Naive thymus-derived CD4-positive, alpha-beta T cell (primary cell): ENCODE results near the gene VEGFA. TPM values are rescaled to one million over a fixed set of nuclear protein-coding genes. Genes with fewer than 3 reads are reported as not detected.

ENCODE experiments used
- ATAC-seq: fragments of 150-1000 bp; cut with Tn5 transposase; 2 replicates; pipeline ENCODE4 v1.10.0; 2021; ENCODE audit warnings: mild to moderate bottlenecking, moderate library complexity
- CTCF ChIA-PET: fragments of 350-600 bp; sonication (Branson Sonifier 250); formaldehyde crosslinking; loops from one replicate; lab custom pipeline; 2021; ENCODE audit warnings: antibody characterized with exemption; lab: Charles Lee
- POLR2A ChIA-PET: fragments of 350-600 bp; sonication (Branson Sonifier 250); formaldehyde crosslinking; loops from one replicate; lab custom pipeline; 2021; ENCODE audit warnings: antibody characterized with exemption, inconsistent platforms; lab: Charles Lee
- DNase-seq, 9 donors: peaks; one replicate each; pipeline versions ENCODE4 v3.0.0 to v3.0.0-alpha.2; 2020 to 2022; ENCODE audit warnings: mixed read lengths in 1 of 9
- H3K27ac ChIP-seq: one replicate; pipeline ENCODE4 v1.7.0; 2013; ENCODE audit warnings: mild to moderate bottlenecking, low read depth, low read length, moderate library complexity
- H3K27me3 ChIP-seq, 2 donors: one replicate each; pipeline ENCODE4 v1.7.0; 2013; ENCODE audit warnings: low read length in 2 of 2, mild to moderate bottlenecking in 2 of 2, moderate library complexity in 2 of 2; ENCODE audit not compliant: control insufficient read depth in 2 of 2, insufficient read depth in 2 of 2
- H3K36me3 ChIP-seq, 3 experiments: 1 replicate in 2 of 3; 2 replicates in 1 of 3; pipeline ENCODE4 v1.7.0; 2013; ENCODE audit warnings: low read length in 3 of 3, mild to moderate bottlenecking in 3 of 3, moderate library complexity in 1 of 3; ENCODE audit not compliant: insufficient read depth in 3 of 3, control insufficient read depth in 2 of 3
- H3K4me1 ChIP-seq, 2 donors: one replicate each; pipeline ENCODE4 v1.7.0; 2013; ENCODE audit warnings: low read length in 2 of 2, mild to moderate bottlenecking in 2 of 2, moderate library complexity in 1 of 2; ENCODE audit not compliant: control insufficient read depth in 2 of 2, insufficient read depth in 2 of 2
- H3K4me3 ChIP-seq: 2 replicates; pipeline ENCODE4 v1.7.0; 2013; ENCODE audit warnings: mild to moderate bottlenecking, low read length
- H3K9me3 ChIP-seq, 3 experiments: 1 replicate in 2 of 3; 2 replicates in 1 of 3; pipeline ENCODE4 v1.7.0; 2013; ENCODE audit warnings: low read length in 3 of 3; ENCODE audit not compliant: control insufficient read depth in 2 of 3
- H3K27ac Mint-ChIP-seq, 9 donors: one replicate each; pipeline ENCODE4 v1.8.0; 2020 to 2022; ENCODE audit warnings: mixed read lengths in 9 of 9, mild to moderate bottlenecking in 8 of 9, moderate library complexity in 5 of 9, inconsistent platforms in 2 of 9
- H3K27me3 Mint-ChIP-seq, 5 donors: one replicate each; pipeline ENCODE4 v1.8.0; 2021 to 2022; ENCODE audit warnings: mixed read lengths in 5 of 5, mild to moderate bottlenecking in 1 of 5
- H3K36me3 Mint-ChIP-seq, 5 donors: one replicate each; pipeline ENCODE4 v1.8.0; 2020 to 2022; ENCODE audit warnings: mixed read lengths in 5 of 5, mild to moderate bottlenecking in 3 of 5, inconsistent platforms in 1 of 5
- H3K4me1 Mint-ChIP-seq, 7 donors: one replicate each; pipeline ENCODE4 v1.8.0; 2020 to 2022; ENCODE audit warnings: mixed read lengths in 7 of 7, mild to moderate bottlenecking in 3 of 7, inconsistent platforms in 1 of 7
- H3K4me3 Mint-ChIP-seq, 10 donors: one replicate each; pipeline ENCODE4 v1.8.0; 2020 to 2022; ENCODE audit warnings: mild to moderate bottlenecking in 10 of 10, mixed read lengths in 10 of 10, moderate library complexity in 6 of 10, inconsistent platforms in 2 of 10
- H3K9me3 Mint-ChIP-seq, 11 donors: one replicate each; pipeline ENCODE4 v1.8.0; 2020 to 2022; ENCODE audit warnings: mixed read lengths in 11 of 11, mild to moderate bottlenecking in 4 of 11, inconsistent platforms in 1 of 11, moderate library complexity in 1 of 11
- intact Hi-C, 2 donors: fragments of 100-400 bp; cut with micrococcal nuclease; formaldehyde crosslinking; loops; one replicate each; pipeline ENCODE4 v1.15.1; 2023
- polyA plus RNA-seq, 2 donors: library from polyadenylated mRNA; unstranded; fragments of 300-500 nt; fragmentation: Illumina TruSeq; gene quantifications; one replicate each; pipeline ENCODE4 v1.2.3, GENCODE V29; 2021
- total RNA-seq, 6 experiments: library from RNA in 5 of 6; stranded (reverse) in 5 of 6; gene quantifications; 1 replicate in 5 of 6; 2 replicates in 1 of 6; pipeline ENCODE4 v1.2.3 and lab custom pipeline; 2021 to 2026

VEGFA gene
- total and polyA plus RNA-seq, 7 experiments from 2014 or later = 0.26 to 72.1 (median 10.2) TPM; not detected in 1

DNA sequence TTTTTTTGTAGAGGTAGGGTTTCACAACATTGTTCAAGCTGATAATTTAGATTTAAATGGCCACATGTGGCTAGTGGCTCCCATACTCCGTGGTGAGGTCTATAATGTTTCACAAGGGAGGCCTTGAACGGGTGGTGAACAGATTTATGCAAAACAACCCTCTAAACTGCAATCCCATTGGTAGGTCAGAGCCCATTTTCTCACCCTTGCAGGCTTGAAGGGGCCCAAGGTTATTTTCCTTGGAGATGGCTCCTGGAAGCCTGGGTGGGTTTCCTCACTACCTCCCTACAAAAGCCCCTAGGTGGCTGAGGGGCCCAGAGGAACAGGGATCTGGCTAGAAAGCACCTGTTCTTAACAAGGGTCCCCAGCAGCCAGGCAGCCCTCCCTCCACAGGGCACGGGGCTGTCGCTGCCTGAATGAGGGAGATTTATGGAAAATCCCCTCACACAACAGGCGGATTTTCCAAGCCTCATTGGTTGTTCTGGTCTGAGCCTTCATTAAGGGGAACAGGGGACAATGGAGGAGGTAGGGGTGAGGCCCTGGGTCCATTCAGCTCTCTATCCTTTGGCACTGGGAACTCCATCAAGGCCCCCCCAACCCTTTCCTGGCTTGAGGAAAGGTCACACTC is 64.6 kb downstream of the VEGFA start:
- Mint-ChIP-seq H3K27me3 (peaks cover 0 to 14% (median 4%) of the 10 kb centered on the region in 5 donors), H3K27ac (no peak overlapping the region), H3K9me3 (no peaks in the 10 kb centered on the region), H3K36me3 (no peaks in the 10 kb centered on the region), H3K4me1 (no peaks in the 10 kb centered on the region), H3K4me3 (no peak overlapping the region)
- H3K36me3 ChIP-seq = no peaks in the 10 kb centered on the region
- intact Hi-C loops = loop anchor here in 1 of 2 donors (10.0 kb wide), 1 partner anchor 110 kb away; no protein-coding TSS in a partner anchor
- POLR2A ChIA-PET = no interaction called here
- ATAC-seq (no peak), DNase-seq (no peak)
- no peak overlapping the region for H3K4me3 ChIP-seq
- no peaks in the 10 kb centered on the region for H3K4me1 ChIP-seq
- H3K27me3 ChIP-seq = no peaks in the 10 kb centered on the region
- H3K9me3 ChIP-seq = no peaks in the 10 kb centered on the region
- CTCF ChIA-PET = no interaction called here
- no peak overlapping the region for H3K27ac ChIP-seq

DNA sequence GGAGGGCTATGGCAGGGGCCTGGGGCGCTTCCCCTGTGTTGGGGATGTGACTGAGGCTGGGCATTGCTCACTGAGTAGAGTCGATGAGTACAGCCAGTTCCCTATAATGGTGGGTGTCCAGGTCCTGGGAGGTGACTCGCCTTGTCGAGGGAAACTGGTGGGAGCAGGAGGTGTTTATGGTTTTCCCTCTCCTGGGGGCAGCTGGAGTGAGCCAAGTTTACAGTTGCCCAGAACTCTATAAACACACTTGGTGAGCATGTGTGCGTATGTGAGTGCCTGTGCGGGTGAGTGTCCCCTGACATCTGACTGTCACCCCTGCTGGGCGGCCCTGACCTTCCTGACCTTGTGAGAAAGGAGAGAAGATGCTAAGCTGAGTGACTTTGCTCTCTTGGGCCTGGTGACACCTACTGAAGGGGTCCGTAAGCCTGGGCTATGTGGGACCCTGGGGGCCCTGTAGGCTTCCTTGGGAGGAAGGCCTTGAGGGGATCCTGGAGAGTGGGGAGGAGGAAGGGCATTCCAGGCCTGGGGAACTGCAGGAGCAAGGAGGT is 65.9 kb downstream of the VEGFA start:
- intact Hi-C loops = loop anchor here in 1 of 2 donors (10.0 kb wide), 1 partner anchor 111 kb away; no protein-coding TSS in a partner anchor
- Mint-ChIP-seq H3K27me3 (peaks cover 0 to 5% (median 3%) of the 10 kb centered on the region in 5 donors), H3K9me3 (no peaks in the 10 kb centered on the region), H3K36me3 (no peaks in the 10 kb centered on the region), H3K4me1 (no peaks in the 10 kb centered on the region), H3K27ac (peak overlapping the region in 1 of 9 donors; percentile 20), H3K4me3 (no peak overlapping the region)
- ATAC-seq (no peak), DNase-seq (no peak)
- Histone ChIP-seq H3K9me3 (no peaks in the 10 kb centered on the region), H3K27me3 (no peaks in the 10 kb centered on the region), H3K36me3 (no peaks in the 10 kb centered on the region), H3K4me3 (no peak overlapping the region), H3K4me1 (no peaks in the 10 kb centered on the region), H3K27ac (no peak overlapping the region)
- POLR2A ChIA-PET = no interaction called here
- CTCF ChIA-PET = no interaction called here

Other genes starting within 250 kb of the VEGFA start
- 100 to 1,000 TPM in 1 of 5 experiments, 10 to 100 TPM in 4; 35.0 to 107 (median 41.9) TPM for gene XPO5, start 194.2 kb upstream of the VEGFA start, total RNA-seq
- gene XPO5, start 194.2 kb upstream of the VEGFA start, polyA plus RNA-seq = 10 to 100 TPM in 1 of 2 donors, 1 to 10 TPM in 1; 9.3 to 10.2 TPM
- 10 to 100 TPM in 4 of 5 experiments, 1 to 10 TPM in 1; 9.1 to 65.6 (median 19.3) TPM for gene POLH, start 194.0 kb upstream of the VEGFA start, total RNA-seq
- 10 to 100 TPM in 1 of 2 donors, 1 to 10 TPM in 1; 7.4 to 16.8 TPM for gene POLH, start 194.0 kb upstream of the VEGFA start, polyA plus RNA-seq
- gene GTPBP2, start 140.9 kb upstream of the VEGFA start, total RNA-seq = 10 to 100 TPM; 55.0 to 94.7 (median 72.0) TPM
- gene GTPBP2, start 140.9 kb upstream of the VEGFA start, polyA plus RNA-seq = 1 to 10 TPM; 3.2 TPM
- 10 to 100 TPM; 25.2 to 44.5 (median 28.0) TPM for gene MAD2L1BP, start 134.4 kb upstream of the VEGFA start, total RNA-seq
- gene MAD2L1BP, start 134.4 kb upstream of the VEGFA start, polyA plus RNA-seq = 10 to 100 TPM; 14.9 to 29.1 TPM
- not detected for gene RSPH9, start 125.2 kb upstream of the VEGFA start, total RNA-seq
- 1 to 10 TPM in 1 of 2 donors, under 1 TPM in 1; 0.96 to 1.1 TPM for gene RSPH9, start 125.2 kb upstream of the VEGFA start, polyA plus RNA-seq
- gene MRPS18A, start 82.4 kb upstream of the VEGFA start, total RNA-seq = 10 to 100 TPM; 20.9 to 39.2 (median 28.7) TPM
- 10 to 100 TPM; 59.7 to 68.4 TPM for gene MRPS18A, start 82.4 kb upstream of the VEGFA start, polyA plus RNA-seq